H1 (cell line): ENCODE data around the gene SP4. TPM values are rescaled to one million over a fixed set of nuclear protein-coding genes. Genes with fewer than 3 reads are reported as not detected.

ENCODE experiments used
- ASH2L ChIP-seq: fragments of 200-600, 300-600 bp; sonication (generic); IDR thresholded peaks from one replicate; pipeline ENCODE4 v1.7.1; 2017; ENCODE audit warnings: low read length
- ATF2 ChIP-seq: IDR thresholded peaks from 2 replicates; pipeline ENCODE4 v1.6.1; 2012; ENCODE audit warnings: low read length, inconsistent platforms
- BCL11A ChIP-seq, 2 experiments: IDR thresholded peaks; one replicate each; pipeline ENCODE4 v1.6.1; 2011; ENCODE audit warnings: low read depth in 2 of 2, low read length in 2 of 2, mild to moderate bottlenecking in 2 of 2
- CBX5 ChIP-seq: fragments of 300-800, 300-1000 bp; sonication (generic); IDR thresholded peaks from 2 replicates; pipeline ENCODE4 v1.7.1; 2016; ENCODE audit warnings: antibody characterized with exemption, low read length, low read depth
- CHD2 ChIP-seq: IDR thresholded peaks from 2 replicates; pipeline ENCODE4 v1.6.1; 2012; ENCODE audit warnings: low read length, improper control_type of control experiment
- EGR1 ChIP-seq: IDR thresholded peaks from 2 replicates; pipeline ENCODE4 v1.6.1; 2011; ENCODE audit warnings: low read depth, low read length, borderline replicate concordance
- EZH2 ChIP-seq: fragments of 200-600 bp; sonication (generic); IDR thresholded peaks from 2 replicates; pipeline ENCODE4 v1.7.1; 2012; ENCODE audit warnings: low read depth, mild to moderate bottlenecking, moderate library complexity, low read length, inconsistent platforms; ENCODE audit not compliant: severe bottlenecking
- FOSL1 ChIP-seq: IDR thresholded peaks from 2 replicates; pipeline ENCODE4 v1.6.1; 2011; ENCODE audit warnings: mild to moderate bottlenecking, low read depth, low read length, moderate library complexity; ENCODE audit not compliant: insufficient read depth
- HDAC2 ChIP-seq, 2 experiments: fragments of 300-600 bp in 1 of 2; sonication (generic) in 1 of 2; IDR thresholded peaks; 2 replicates each; pipeline ENCODE4 v1.6.1; 2011 to 2012; ENCODE audit warnings: low read depth in 2 of 2, low read length in 2 of 2, mild to moderate bottlenecking in 2 of 2, moderate library complexity in 2 of 2, borderline replicate concordance in 1 of 2, inconsistent platforms in 1 of 2
- HDAC6 ChIP-seq: IDR thresholded peaks from one replicate; pipeline ENCODE4 v1.7.1; 2012; ENCODE audit warnings: low read depth, mild to moderate bottlenecking, inconsistent platforms, low read length, moderate library complexity
- JUND ChIP-seq: IDR thresholded peaks from 2 replicates; pipeline ENCODE4 v1.6.1; 2011; ENCODE audit warnings: mild to moderate bottlenecking, improper control_type of control experiment, low read length
- KDM1A ChIP-seq: fragments of 200-600, 300-600 bp; sonication (generic); IDR thresholded peaks from 2 replicates; pipeline ENCODE4 v1.7.1; 2016; ENCODE audit warnings: mild to moderate bottlenecking, low read length, borderline replicate concordance
- PHF8 ChIP-seq: fragments of 200-600 bp; sonication (generic); conservative IDR thresholded peaks from 2 replicates; pipeline ENCODE4 v1.7.1; 2012; ENCODE audit warnings: low read depth, mild to moderate bottlenecking, inconsistent platforms, low read length, moderate library complexity
- POLR2AphosphoS5 ChIP-seq: IDR thresholded peaks from 2 replicates; pipeline ENCODE4 v1.6.1; 2011; ENCODE audit warnings: low read depth, low read length
- RAD21 ChIP-seq, 2 experiments: IDR thresholded peaks in 1 of 2; conservative IDR thresholded peaks in 1 of 2; 2 replicates each; pipeline ENCODE4 v1.6.1; 2011; ENCODE audit warnings: low read depth in 2 of 2, low read length in 2 of 2, improper control_type of control experiment in 1 of 2, inconsistent platforms in 1 of 2, mild to moderate bottlenecking in 1 of 2, moderate library complexity in 1 of 2
- RXRA ChIP-seq: IDR thresholded peaks from 2 replicates; pipeline ENCODE4 v1.6.1; 2011; ENCODE audit warnings: low read depth, mild to moderate bottlenecking, low read length, moderate library complexity; ENCODE audit not compliant: insufficient read depth
- TAF7 ChIP-seq: optimal IDR thresholded peaks from 2 replicates; pipeline ENCODE3; 2011; ENCODE audit warnings: low read depth, mild to moderate bottlenecking, inconsistent platforms, low read length, moderate library complexity, borderline replicate concordance
- TBP ChIP-seq: IDR thresholded peaks from 2 replicates; pipeline ENCODE4 v1.6.1; 2011; ENCODE audit warnings: low read depth, low read length, improper control_type of control experiment
- USF2 ChIP-seq: IDR thresholded peaks from 2 replicates; pipeline ENCODE4 v1.6.1; 2011; ENCODE audit warnings: low read length, improper control_type of control experiment
- polyA plus RNA-seq, 7 experiments: library from polyadenylated mRNA; depleted of rRNA in 3 of 7; stranded (reverse) in 5 of 7; unstranded in 2 of 7; fragments of >200 nt in 5 of 7; fragments of 200-250 nt in 2 of 7; gene quantifications; 1 replicate in 5 of 7; 2 replicates in 1 of 7; 4 replicates in 1 of 7; pipeline versions ENCODE4 v1.2.1 to v1.2.3, GENCODE V29; 2011 to 2013; ENCODE audit warnings: missing spikeins in 2 of 7, mixed read lengths in 2 of 7
- total RNA-seq: library from RNA; stranded (reverse); fragmentation: NEBNext Ultra II Directional; extraction: Animal tissue kit (Norgen Biotek cat#: 25700); gene quantifications from 2 replicates; pipeline ENCODE4 v1.2.1, GENCODE V29; 2021
- TF ChIP-seq, protein P1 (sequence below): IDR thresholded peaks from 2 replicates; pipeline ENCODE4 v1.6.1; 2012; ENCODE audit warnings: inconsistent platforms

The SP4 gene
- total and polyA plus RNA-seq, 2 of the 8 experiments (the other 6 are each of a cell fraction or from before 2014, with no cell fraction given) = 10.0 to 24.0 TPM

- TF ChIP-seq CBX5 = no peak
- no peak for TF ChIP-seq BCL11A (IDR thresholded peaks at IDR 0.05; ENCODE audit: low read depth in 2 of 2, low read length in 2 of 2)
- TF ChIP-seq, protein P1, sequence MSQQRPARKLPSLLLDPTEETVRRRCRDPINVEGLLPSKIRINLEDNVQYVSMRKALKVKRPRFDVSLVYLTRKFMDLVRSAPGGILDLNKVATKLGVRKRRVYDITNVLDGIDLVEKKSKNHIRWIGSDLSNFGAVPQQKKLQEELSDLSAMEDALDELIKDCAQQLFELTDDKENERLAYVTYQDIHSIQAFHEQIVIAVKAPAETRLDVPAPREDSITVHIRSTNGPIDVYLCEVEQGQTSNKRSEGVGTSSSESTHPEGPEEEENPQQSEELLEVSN = peak; percentile 71; the same call in 1 of the 2 replicates
- no peak for TF ChIP-seq ASH2L
- no peak; the same call in 1 of the 2 replicates for TF ChIP-seq JUND
- TF ChIP-seq ATF2 = no peak
- no peak for TF ChIP-seq RXRA
- peak; percentile 71 for TF ChIP-seq EGR1
- no peak for TF ChIP-seq KDM1A
- peak; percentile 78 for TF ChIP-seq TBP
- no peak for TF ChIP-seq FOSL1
- TF ChIP-seq RAD21 (IDR thresholded peaks at IDR 0.05 in 1 of 2, conservative IDR thresholded peaks at IDR 0.05 in 1 of 2; ENCODE audit: low read depth in 2 of 2, low read length in 2 of 2) = 0 out of 4 replicates have a peak, but pooled peaks of 1 of the 2 experiments have one; percentile 9
- no peak for TF ChIP-seq EZH2
- peak; percentile 64 for TF ChIP-seq CHD2
- peak; percentile 95 for TF ChIP-seq PHF8
- TF ChIP-seq TAF7 = peak; percentile 74
- TF ChIP-seq HDAC2 (IDR thresholded peaks at IDR 0.05; ENCODE audit: borderline replicate concordance in 1 of 2, low read depth in 2 of 2, low read length in 2 of 2) = 0 out of 4 replicates have a peak, but pooled peaks of 1 of the 2 experiments have one; percentile 75
- no peak for TF ChIP-seq HDAC6
- peak; percentile 68 for TF ChIP-seq POLR2AphosphoS5
- no peak for TF ChIP-seq USF2
Measured at GRCh38 chr7:21427182-21427870, 557 bp upstream of the SP4 start (continued).
